ENCODE results near the gene STX8. TPM values are rescaled to one million over a fixed set of nuclear protein-coding genes. Genes with fewer than 3 reads are reported as not detected.
"Not testable (repeated sequence)": the region's sequence is repeated elsewhere in the genome, so short reads cannot be mapped to it uniquely, and the experiment has no call there.

The STX8 gene
- total RNA-seq, 2 experiments from 2014 or later, result 59.6 to 71.5 TPM

DNA sequence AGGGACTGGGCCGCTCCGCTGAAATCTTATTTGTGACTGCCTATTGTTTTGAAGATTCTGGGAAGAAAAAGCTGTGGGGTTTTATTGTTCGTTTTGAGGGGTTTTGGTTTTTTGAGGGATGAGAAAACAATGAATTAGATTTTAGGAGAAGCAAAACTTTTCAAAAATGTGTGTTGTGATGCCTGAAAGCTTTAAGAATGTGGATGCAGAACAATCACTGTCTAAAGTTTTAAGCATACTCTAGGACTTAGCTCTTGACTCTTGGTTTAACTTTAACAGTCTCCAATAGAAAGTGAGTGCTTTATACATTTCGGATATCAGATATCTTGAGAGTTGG lies 1.7 kb upstream of the STX8 start:
- POLR2A ChIA-PET, result no interaction called here
- intact Hi-C loops (cut with micrococcal nuclease), result no loop called here
- ATAC-seq, result no peak

DNA sequence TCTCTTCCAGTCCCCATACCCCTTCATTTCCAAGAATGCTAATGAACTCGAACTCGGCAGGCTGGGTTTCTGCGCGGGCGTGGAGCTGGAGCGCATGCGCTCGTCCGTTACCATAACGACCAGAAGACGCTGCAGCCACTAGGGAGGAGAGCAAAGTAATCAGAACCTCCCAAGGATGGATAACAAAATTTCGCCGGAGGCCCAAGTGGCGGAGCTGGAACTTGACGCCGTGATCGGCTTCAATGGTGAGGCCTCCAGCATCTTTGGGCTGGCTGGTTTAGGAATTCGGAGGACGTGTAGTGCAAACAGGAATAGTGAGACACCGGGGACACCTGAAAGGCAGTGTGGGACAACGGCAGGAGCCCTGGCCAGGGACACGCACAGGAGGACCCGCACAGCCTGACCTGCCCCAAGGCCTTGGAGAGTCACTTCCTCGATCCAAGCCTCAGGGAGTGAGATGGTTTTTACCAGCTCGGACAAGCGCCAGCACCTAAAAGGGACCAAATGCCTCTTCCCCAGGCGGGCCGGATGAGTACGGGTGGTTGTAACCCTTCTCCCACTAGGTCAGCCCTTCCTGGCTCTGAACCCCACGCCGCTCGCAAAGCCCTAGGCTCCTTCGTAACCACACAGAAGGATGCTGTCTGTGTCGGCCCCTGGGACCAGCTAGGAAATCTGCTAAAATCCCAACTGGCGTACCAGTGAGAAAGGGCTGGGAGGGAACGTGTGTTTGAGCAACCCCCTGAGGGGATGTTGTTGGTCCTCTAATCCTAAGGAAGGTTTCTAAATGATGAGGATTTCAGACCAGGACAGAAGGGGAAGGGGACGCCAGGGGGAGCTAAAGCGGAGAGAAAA lies 1.1 kb upstream of the STX8 start, which contains the start of gene CFAP52:
TSS of gene CFAP52 (plus strand) at position 122 of the 852 bp plus-strand sequence. CDS start at position 176, 54 bp downstream.
- DNase-seq (peak; percentile 84), ATAC-seq (peak; percentile 68)
- peak within 1 kb of the TSS; percentile 71 for H3K27ac Mint-ChIP-seq
- ChIA-PET CTCF (interaction anchor here (0.7 to 5.0 kb wide), 21 partner anchors 10 to 192 kb away, joined by 3 to 28 read pairs (median 3); partner anchors contain the start of gene USP43), POLR2A (interaction anchor here (0.7 kb wide), 1 partner anchor 90 kb away, joined by 3 read pairs; no protein-coding TSS in a partner anchor)
- no peaks in the 10 kb centered on the region for H3K9me3 Mint-ChIP-seq
- peaks cover 9% of the 10 kb centered on the region for H3K4me1 Mint-ChIP-seq (ENCODE audit: low read depth)
- TF ChIP-seq, protein P1, sequence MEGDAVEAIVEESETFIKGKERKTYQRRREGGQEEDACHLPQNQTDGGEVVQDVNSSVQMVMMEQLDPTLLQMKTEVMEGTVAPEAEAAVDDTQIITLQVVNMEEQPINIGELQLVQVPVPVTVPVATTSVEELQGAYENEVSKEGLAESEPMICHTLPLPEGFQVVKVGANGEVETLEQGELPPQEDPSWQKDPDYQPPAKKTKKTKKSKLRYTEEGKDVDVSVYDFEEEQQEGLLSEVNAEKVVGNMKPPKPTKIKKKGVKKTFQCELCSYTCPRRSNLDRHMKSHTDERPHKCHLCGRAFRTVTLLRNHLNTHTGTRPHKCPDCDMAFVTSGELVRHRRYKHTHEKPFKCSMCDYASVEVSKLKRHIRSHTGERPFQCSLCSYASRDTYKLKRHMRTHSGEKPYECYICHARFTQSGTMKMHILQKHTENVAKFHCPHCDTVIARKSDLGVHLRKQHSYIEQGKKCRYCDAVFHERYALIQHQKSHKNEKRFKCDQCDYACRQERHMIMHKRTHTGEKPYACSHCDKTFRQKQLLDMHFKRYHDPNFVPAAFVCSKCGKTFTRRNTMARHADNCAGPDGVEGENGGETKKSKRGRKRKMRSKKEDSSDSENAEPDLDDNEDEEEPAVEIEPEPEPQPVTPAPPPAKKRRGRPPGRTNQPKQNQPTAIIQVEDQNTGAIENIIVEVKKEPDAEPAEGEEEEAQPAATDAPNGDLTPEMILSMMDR (IDR thresholded peaks at IDR 0.05), result peak; percentile 82
- no peaks in the 10 kb centered on the region for H3K27me3 Mint-ChIP-seq
- no peaks in the 10 kb centered on the region for H3K36me3 Mint-ChIP-seq (ENCODE audit: low read depth)
- intact Hi-C loops (cut with micrococcal nuclease), result no loop called here
- H3K4me3 Mint-ChIP-seq, result peak within 1 kb of the TSS; percentile 83

More for the DNA sequence above, 1.7 kb upstream of the STX8 start:
- no peaks in the 10 kb centered on the region for H3K9me3 Mint-ChIP-seq
- CTCF ChIA-PET, result interaction anchor here (0.7 to 5.0 kb wide), 19 partner anchors 11 to 191 kb away, joined by 3 to 28 read pairs (median 3); partner anchors contain the start of gene USP43
- no peak for DNase-seq
- TF ChIP-seq, protein P1 (IDR thresholded peaks at IDR 0.05), result peak; percentile 58
- no peak overlapping the region for H3K27ac Mint-ChIP-seq
- H3K27me3 Mint-ChIP-seq, result no peaks in the 10 kb centered on the region
- no peaks in the 10 kb centered on the region for H3K36me3 Mint-ChIP-seq (ENCODE audit: low read depth)
- H3K4me1 Mint-ChIP-seq (ENCODE audit: low read depth), result peaks cover 9% of the 10 kb centered on the region
- H3K4me3 Mint-ChIP-seq, result peak overlapping the region; percentile 83

DNA sequence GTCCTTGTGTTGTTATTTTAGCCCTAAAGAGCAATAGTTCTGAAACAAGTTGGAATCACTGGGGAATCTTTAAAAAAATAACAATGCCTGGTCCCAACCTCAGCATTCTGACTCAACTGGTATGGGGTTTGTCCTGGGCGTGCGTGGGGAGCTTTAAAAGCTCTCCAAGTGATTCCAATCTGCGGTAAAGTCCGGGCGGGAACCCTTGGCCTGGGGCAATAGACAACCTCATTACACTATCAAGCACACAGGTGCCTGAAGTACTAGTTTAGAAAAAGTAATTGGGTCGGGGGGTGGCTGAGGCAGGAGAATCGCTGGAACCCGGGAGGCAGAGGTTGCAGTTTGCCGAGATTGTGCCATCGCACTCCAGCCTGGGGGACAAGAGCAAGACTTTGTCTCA lies 4.4 kb downstream of the STX8 start:
- CTCF ChIA-PET, result no interaction called here

DNA sequence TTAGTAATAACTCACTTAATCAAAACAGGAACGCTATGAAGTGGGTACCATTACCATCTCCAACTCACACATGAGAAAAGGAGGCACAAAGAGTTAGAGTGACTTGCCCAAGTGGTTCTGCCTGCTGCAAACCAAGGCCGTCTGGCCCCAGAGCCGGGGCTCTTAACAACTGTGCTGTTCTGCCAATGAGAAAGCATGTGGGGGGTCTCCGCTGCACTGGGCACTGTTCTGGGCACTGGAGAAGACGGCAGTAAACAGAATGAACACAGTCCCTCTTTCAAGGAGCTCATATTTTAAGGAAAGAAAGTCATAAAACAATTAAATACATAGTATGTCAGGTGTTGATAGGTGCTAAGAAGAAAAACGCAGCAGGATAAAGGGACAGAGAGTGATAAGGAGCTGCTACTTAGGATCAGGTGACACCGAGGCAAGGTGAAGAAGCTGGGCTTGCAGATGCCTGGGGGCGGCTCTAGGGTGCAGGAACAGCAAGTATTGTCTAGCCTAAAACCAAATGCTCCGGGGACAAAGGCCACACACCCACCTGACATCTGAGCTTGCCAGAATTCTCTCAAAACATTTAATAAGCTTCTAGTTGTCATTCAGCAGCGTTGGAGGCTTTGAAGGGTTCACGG lies 6.5 kb downstream of the STX8 start:
- intact Hi-C loops (cut with micrococcal nuclease), result no loop called here
- ChIA-PET CTCF (no interaction called here), POLR2A (no interaction called here)
- H3K27me3 Mint-ChIP-seq, result no peaks in the 10 kb centered on the region
- peaks cover 23% of the 10 kb centered on the region for H3K36me3 Mint-ChIP-seq (ENCODE audit: low read depth)
- TF ChIP-seq, protein P1 (IDR thresholded peaks at IDR 0.05), result no peak
- DNase-seq (no peak), ATAC-seq (no peak)
- no peak overlapping the region for H3K27ac Mint-ChIP-seq
- H3K9me3 Mint-ChIP-seq, result no peaks in the 10 kb centered on the region
- H3K4me1 Mint-ChIP-seq (ENCODE audit: low read depth), result peaks cover 27% of the 10 kb centered on the region
- no peak overlapping the region for H3K4me3 Mint-ChIP-seq

More for the DNA sequence above, 4.4 kb downstream of the STX8 start:
- Mint-ChIP-seq H3K9me3 (no peaks in the 10 kb centered on the region), H3K27me3 (no peaks in the 10 kb centered on the region), H3K4me3 (no peak overlapping the region), H3K4me1 (ENCODE audit: low read depth) (peaks cover 16% of the 10 kb centered on the region), H3K27ac (no peak overlapping the region), H3K36me3 (ENCODE audit: low read depth) (peaks cover 10% of the 10 kb centered on the region)
- intact Hi-C loops (cut with micrococcal nuclease), result no loop called here
- TF ChIP-seq, protein P1 (IDR thresholded peaks at IDR 0.05), result no peak
- DNase-seq (no peak), ATAC-seq (no peak)
- POLR2A ChIA-PET, result no interaction called here

DNA sequence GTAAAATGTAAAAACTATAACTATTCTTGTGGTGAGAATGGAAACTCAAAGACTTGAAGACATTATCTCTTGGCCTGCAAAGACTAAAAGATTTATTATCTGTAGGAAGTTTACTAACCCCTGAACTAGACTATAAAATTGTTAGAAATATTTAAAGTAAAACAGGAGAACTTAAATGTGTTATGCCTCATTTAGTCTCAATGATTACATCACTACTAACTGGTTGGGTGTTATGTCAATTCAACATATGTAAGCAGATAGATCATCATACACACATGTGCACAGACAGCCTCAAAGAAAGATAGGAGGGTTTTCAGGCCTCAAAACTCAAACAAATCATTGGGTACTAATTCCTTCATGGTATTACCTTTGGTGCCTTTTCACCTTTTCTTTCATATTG lies 7.6 kb downstream of the STX8 start:
- Mint-ChIP-seq H3K4me1 (ENCODE audit: low read depth) (peaks cover 28% of the 10 kb centered on the region), H3K36me3 (ENCODE audit: low read depth) (peaks cover 29% of the 10 kb centered on the region), H3K4me3 (no peak overlapping the region), H3K9me3 (no peaks in the 10 kb centered on the region), H3K27ac (no peak overlapping the region), H3K27me3 (no peaks in the 10 kb centered on the region)
- POLR2A ChIA-PET, result no interaction called here
- TF ChIP-seq, protein P1 (IDR thresholded peaks at IDR 0.05), result no peak
- ATAC-seq (no peak), DNase-seq (no peak)
- intact Hi-C loops (cut with micrococcal nuclease), result no loop called here
- CTCF ChIA-PET, result no interaction called here

DNA sequence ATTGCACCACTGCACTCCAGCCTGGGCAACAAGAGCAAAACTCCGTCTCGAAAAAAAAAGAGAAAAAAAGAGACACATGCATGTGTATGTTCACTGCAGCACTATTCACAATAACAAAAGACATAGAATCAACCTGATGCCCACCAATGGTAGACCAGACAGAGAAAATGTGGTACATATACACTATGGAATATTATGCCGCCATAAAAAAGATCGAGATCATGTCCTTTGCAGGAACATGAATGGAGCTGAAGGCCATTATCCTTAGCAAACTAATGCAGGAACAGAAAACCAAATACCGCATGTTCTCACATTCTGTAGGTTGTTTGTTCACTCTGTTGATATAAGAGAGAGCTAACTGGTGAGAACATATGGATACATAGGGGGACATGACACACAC lies 8.9 kb downstream of the STX8 start:
- DNase-seq; H3K4me3 Mint-ChIP-seq; H3K9me3 Mint-ChIP-seq; intact Hi-C loops (cut with micrococcal nuclease); H3K27me3 Mint-ChIP-seq; ATAC-seq; POLR2A ChIA-PET: not testable (repeated sequence)
- H3K4me1 Mint-ChIP-seq (ENCODE audit: low read depth), result peaks cover 34% of the 10 kb centered on the region
- H3K36me3 Mint-ChIP-seq (ENCODE audit: low read depth), result peaks cover 33% of the 10 kb centered on the region
- CTCF ChIA-PET, result interaction anchor here (1.4 to 2.6 kb wide), 2 partner anchors 9 kb away, joined by 3 to 16 read pairs; partner anchors contain the start of genes CFAP52 and STX8
- H3K27ac Mint-ChIP-seq, result peak overlapping the region; percentile 71

Measured in activated CD8-positive, alpha-beta T cell treated with anti-CD3 and anti-CD28 coated beads for 36 hours (primary cell).